Cerebellar cortex (tissue), 1 donor: Measurements from ENCODE around the gene ZNF641.
"Not testable (repeated sequence)": the region's sequence is repeated elsewhere in the genome, so short reads cannot be mapped to it uniquely, and the experiment has no call there.

Experiments used
- DNase-seq: peaks from one replicate; pipeline ENCODE4 v3.0.0-alpha.2; 2015; ENCODE audit warnings: low spot score

Gene ZNF641

DNA sequence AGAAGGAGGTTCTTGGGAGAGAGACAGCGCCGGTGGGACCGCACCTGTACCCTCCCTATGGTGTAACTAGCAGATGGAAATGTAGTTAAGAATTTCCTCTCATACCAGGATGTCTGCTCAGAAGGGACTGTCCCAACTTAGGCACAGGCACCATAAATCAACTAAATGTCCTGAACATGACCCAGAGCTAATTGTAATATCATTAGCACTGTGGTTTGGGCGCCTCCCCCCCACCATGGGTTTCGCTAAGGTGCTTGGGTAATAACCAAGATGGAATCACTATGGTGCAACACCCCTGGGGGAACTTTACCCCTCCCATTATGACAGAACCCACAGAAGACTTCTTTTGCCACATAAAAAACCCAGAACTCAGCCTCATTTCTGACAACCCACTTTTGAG lies 15.9 kb downstream of the ZNF641 start:
- DNase-seq, result no peak

DNA sequence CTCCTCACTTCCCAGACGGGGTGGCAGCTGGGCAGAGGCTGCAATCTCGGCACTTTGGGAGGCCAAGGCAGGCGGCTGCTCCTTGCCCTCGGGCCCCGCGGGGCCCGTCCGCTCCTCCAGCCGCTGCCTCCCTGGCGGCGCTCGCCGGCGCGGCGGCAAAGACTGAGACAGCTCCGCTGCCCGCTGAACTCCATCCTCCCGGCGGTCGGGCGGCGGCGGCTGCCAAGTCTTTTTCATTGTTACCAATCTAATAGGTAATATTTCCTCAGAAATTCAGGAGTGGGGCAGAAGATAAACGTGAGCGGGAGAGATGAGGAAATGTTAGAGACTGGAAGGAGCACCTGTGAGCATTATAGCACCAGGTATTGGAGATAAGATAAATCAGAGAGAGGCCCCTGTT lies 17.0 kb downstream of the ZNF641 start:
- not testable (repeated sequence) for DNase-seq

DNA sequence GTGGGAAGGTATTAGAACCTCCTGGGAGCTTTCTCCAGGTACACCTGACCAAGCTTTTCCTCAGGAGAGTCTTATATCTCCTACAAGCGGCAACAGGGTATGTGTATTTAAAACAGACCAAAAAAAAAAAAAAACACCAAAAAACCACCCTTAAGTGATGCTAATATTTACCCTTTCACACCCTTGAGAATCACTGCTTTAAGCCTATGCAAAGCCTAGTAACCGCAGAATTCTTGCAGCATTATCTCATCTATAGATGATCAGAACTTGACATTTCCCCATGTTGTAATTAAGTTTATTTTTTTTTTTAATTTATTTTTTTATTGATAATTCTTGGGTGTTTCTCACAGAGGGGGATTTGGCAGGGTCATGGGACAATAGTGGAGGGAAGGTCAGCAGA lies 19.3 kb downstream of the ZNF641 start:
- DNase-seq, result no peak

DNA sequence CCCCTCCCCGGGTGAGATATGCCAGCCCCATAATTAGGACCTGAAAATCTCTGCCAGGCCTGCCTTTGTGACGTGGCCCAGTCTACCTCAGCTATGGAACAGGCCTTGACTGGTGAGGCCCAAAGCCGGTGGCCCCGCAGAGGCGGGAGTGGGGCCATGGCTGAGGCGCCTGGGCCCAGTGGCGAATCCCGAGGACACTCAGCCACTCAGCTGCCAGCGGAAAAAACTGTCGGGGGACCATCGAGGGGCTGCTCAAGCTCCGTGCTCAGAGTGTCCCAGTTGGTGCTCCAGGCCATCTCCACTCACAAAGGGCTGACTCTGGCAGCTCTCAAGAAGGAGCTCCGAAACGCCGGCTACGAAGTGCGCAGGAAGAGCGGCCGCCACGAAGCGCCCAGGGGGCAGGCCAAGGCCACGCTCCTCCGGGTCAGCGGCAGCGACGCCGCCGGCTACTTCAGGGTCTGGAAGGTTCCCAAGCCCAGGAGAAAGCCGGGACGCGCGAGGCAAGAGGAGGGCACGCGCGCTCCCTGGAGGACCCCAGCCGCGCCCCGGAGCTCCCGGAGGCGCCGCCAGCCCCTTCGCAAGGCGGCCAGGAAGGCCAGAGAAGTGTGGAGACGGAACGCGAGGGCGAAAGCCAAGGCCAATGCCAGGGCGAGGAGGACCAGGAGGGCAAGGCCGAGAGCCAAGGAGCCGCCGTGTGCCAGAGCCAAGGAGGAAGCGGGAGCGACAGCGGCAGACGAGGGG lies 21.4 kb downstream of the ZNF641 start:
- no peak for DNase-seq

DNA sequence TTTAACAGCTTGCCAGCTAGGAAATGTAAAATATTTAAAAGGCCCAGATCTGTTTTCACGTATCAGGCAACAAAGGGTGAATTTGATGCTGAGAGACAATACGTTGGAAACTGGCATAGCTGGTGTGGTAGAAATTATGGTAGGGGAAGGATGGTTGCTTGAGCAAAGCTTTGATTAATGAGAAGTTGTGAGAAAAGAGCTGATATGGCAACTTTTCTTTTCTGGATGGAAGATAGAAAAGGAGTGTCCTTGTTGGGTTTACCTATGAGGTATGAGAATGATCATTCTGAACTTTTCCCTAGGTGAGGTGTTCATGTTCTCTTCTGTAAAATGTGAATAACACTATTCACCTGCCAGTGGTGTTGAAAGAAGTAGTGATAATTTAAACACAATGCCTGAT lies 34.2 kb downstream of the ZNF641 start:
- no peak for DNase-seq

DNA sequence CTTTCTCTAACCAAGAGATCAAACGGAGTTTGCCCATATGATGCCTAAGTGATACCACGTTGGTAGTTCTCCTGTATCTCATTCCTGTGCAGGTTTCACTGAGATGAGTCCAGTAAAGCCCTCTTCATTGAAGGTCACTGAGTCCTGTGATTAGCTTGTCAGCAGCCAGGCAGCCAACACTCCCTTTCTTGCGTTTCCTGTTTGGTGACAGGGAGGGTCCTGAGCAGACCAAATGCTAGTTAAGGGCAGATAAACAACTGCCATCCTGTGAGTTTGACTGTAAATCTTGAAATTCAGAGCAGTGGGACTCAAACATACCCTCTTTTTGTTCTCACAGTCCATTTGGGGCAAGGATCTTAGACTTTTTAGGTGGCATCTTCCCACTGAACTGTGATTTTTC lies 39.4 kb downstream of the ZNF641 start:
- DNase-seq, result no peak

DNA sequence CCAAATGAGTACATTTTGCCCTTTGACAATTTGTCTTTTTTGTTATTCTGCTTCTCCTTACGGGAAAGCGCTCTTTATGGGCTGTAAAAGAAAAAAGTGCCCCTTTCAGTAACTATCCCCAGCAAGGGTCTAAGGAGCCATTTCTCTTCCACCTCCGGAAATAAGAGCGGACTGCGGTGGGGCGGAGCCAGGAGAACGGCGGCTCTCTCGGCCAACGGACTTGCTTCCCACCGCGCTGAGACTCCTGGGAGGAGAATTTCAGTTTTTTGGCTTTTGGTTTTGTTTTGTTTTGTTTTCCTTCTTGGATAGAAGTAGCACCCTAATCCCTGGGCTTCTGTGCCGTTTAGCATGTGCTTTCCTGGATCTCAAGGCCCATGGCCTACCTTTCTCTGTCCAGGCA lies 43.5 kb downstream of the ZNF641 start:
- DNase-seq, result no peak

DNA sequence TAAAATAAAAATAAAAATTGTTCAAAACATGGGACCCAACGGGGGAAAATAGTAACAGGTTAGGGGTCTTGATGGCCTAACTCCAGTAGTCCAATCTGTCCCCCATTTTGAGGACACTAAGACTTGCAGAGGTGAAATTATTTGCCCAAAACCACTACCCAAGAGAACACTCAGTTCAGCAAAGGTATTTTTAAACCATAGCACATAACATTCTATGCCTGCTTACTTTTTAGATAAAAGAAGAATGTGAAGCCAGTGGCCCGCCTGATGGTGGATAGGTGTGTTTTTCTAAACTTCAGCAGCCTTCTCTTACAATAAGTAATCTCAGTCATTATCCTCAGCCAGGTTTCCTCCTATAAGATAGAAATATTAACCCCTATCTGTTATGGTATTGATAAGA lies 45.5 kb downstream of the ZNF641 start:
- no peak for DNase-seq

DNA sequence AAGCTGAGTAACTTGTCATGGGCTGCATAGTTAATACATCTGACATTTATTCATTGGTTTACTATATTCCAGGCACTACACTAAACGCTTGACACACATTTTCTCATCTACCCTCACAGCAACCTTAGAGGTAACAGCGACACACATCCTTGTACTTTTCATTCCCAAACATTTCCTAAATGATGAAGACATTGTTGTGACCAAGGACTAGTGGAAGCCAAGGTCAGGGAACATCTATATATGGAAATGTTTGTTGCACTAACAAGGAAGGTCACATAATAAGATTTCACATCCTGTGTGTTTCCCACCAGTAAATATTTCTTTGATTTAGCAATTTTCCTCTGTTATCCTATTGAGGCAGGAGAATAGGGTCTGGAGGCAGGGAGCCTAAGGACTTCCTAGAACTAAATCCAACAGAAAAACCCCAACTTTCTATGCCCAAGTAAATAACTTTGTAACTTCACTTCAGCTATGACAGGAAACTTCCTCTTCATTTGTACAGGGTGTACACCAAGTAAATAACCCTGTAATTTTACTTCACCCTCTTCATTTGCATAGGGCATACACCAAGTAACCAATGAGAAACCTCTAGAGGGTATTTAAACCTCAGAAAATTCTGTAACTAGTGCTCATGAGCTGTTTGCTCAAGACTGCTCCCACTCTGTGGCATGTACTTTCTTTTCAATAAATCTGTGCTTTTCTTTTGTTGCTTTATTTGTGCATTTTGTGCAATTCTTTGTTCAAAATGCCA lies 48.4 kb downstream of the ZNF641 start:
- DNase-seq, result no peak

DNA sequence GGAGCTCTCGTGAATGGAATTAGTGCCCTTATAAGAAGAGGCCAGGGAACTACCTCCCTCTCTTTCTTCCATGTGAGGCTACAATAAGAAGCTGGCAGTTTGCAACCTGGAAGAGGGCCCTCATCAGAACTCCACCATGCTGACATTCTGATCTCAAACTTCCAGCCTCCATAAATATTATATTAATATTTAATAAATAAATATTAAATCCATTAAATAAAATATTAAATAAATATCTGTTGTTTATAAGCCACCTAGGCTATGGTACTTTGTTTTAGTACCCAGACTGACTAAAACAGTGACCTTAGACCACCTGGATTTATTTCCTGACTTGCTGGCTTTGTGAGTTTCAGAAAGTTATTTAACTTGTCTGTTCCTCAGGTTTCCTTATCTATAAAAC lies 49.9 kb downstream of the ZNF641 start:
- no peak for DNase-seq

DNA sequence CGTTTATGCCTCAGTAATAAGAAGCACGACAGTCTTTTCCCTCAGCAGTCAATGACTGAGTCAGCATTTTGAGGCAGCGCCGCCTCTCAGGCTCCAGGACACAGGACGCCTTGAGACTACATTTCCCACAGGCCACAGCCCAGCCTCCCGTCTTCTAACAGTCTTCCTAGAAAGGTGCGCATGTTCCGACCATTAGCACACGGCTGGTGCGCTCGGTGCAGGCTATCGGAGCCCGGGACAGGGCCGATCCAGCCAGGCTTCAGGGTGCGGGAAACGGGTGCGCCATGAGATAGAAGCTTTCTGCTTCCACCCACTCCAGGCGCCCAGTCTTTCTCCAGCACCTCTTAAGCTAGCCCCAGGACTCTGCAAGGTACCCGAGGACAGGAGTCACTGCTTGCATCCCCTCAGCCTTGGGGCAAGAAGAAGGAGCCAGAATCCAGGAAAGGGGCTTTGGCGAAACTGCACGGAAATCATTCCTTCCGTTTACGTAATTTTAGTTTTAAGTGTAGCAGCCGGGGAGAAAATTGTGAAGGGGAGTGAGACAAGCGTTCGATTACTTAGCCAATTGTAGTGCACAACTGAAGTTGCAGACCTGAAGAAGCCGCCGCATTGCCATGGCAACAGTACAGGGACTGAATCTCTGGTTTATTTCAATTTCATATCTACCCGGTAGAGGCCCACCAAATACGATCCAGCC lies 54.0 kb downstream of the ZNF641 start:
- peak; percentile 90 for DNase-seq

DNA sequence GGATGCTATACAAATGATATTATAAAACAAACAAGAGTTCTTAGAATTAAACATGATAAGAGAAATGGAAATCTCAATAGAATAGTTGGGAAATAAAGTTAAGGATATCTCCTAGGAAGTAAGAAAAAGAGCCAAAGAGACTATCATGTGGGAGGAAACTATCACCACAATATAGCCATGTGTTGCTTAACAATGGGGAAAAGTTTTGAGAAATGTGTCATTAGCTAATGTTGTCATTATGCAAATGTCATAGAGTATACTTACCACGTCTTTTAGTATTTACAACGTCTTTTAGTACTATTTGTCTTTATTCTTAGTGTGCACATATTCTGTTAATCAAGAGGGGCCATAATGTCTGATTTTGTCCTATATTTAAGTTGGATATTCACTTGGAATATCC lies 58.7 kb downstream of the ZNF641 start:
- DNase-seq, result no peak

DNA sequence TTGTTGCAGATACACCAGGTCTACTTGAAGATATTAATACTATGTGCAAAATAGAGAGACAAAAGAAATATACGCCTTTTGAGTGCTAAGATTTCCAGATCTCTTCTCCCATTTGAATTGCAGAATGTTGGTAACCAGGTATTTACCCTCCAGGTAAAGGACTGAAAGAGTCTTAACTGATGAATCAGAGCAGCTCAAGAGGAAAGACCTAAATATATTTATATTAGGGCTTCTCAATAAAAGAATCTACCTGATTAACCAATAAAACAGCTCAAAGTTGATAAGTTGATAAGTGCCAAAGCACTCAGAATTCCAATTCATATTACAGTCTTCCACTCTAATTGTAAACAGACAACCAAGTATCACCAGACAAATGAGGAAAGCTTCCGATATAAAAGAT lies 59.2 kb downstream of the ZNF641 start:
- no peak for DNase-seq

DNA sequence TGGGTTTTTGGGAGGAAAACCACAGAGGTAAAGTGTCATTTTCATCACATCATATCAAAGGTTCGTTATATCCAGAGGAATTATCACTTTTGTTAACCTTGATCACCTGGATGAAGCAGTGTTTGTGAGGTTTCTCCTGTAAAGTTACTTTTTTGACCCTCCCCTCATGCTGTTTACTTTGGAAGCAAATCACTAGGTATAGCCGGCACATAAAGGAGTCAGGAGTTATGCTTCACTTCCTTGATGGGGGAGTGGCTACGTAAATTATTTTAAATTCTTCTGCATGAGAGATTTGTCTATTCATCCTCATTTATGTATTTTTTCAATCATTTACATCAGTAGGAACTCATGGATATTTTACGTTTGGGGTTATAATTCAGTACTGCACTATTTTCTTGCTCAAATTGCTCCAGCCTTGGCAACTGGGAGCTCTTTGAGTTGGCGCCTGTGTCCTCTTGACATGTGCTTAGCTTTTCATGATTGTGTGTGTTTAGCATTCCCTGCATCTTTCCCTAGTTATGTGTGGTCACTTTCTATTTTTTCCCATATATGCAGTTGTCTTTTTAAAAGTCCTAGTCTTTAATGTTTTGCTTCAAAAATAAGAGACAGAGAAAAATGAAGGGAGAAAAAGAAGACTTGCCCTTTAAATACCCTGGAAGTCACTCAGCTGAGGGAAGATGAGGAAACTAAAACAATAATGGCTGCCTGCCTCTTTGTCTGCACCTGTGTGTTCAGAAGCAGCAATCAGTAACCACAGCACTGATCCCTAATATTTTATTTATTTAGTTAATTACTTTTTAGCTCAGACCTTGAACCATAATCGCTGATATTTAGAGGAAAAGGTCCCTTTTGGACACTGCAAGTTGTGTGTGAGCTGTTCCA lies 62.1 kb downstream of the ZNF641 start:
- no peak for DNase-seq
